ENCODE data around the gene RBM33. TPM values are rescaled to one million over a fixed set of nuclear protein-coding genes. Genes with fewer than 3 reads are reported as not detected.

Gene RBM33
- total RNA-seq, 2 donors from 2014 or later, result 135 to 178 TPM

DNA sequence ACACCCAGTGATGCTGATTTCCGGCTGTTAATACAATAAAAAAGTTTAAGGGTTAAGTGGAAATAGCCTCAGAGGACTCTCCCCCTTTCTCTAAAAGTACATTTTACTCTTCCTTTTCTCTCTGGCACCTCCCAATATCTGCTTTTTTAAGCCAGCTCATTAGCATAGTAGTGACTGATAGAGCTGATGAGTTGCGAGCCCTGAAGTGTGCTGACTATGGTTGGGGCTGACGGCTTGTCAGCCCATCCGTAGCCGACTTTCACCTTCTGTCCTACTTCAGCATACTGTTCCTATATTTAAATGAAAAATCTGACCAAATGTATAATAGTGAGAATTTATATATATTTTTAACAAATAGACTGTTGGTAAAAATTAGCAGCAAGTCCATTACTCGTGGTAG is 87.8 kb downstream of the RBM33 start:
- Mint-ChIP-seq H3K27ac (peak overlapping the region; percentile 74), H3K4me1 (peaks cover 48% of the 10 kb centered on the region), H3K4me3 (no peak overlapping the region), H3K36me3 (ENCODE audit: low read depth) (peaks cover 8% of the 10 kb centered on the region), H3K27me3 (no peaks in the 10 kb centered on the region)
- DNase-seq, result no peak
- ATAC-seq, result no peak
- H3K9me3 ChIP-seq (ENCODE audit: control insufficient read depth, low read length, poor library complexity, severe bottlenecking), result no peaks in the 10 kb centered on the region

DNA sequence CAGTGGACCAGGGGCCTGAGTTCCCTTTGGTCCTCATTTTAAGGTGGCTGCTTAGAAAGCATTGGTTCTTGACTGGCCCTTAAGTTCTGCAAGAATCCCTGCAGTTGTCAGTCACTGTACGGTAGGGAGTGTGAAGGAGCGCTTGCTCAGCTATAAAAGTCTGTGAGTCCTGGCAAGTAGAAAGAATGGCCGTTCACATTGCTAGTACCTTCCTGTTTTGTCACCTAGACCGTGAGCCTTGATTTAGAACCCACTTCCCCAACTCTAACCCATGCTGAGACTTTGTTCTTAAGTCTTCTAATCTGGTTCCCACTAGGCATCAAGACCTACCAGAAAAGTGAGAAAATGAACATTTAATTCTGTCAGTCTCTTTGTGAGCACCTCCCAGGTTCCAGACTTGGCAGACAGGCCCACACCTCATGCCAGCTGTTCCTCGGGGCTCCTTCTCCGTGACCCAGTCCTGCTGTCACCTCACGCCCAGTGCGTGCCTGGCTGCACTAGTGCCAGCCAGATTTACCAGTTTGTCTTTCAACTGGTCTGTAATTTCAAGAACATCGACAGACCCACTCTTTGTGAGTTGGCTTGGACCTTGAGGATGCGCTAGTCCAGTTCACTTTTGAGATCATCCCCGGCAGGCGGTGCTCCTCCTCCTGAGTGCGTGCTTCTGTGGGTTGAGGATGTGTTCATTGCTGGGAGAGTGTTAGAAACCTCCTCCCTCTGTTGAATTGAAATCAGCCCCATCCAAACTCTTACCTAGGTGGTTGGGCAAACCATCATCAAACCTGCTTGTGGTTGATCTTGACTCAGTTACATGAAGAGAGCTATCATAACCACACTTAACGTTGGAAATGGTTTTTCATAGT is 89.4 kb downstream of the RBM33 start:
- H3K9me3 ChIP-seq (ENCODE audit: control insufficient read depth, low read length, poor library complexity, severe bottlenecking), result no peaks in the 10 kb centered on the region
- H3K27ac Mint-ChIP-seq, result peak overlapping the region; percentile 74
- no peak overlapping the region for H3K4me3 Mint-ChIP-seq
- no peaks in the 10 kb centered on the region for H3K27me3 Mint-ChIP-seq
- peak; percentile 39 for ATAC-seq
- H3K4me1 Mint-ChIP-seq, result peaks cover 40% of the 10 kb centered on the region
- peaks cover 2% of the 10 kb centered on the region for H3K36me3 Mint-ChIP-seq (ENCODE audit: low read depth)
- no peak for DNase-seq

DNA sequence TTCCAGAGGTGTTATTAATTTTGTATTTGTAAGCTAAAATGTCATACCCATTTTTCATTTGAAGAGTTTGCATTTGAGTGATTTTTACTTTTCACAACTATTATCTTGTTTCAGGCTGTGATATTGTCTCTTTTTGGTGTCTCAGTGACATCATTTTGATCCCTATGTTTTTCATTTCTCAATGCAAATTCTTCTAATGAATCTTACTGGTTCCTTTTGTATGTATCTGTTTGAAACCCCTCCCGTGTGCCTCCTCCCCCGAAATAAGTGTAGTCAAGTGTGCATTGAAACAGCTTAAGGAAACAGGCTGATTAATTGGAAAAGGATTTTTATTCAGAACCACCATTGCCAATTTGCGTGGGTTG is 90.0 kb downstream of the RBM33 start:
- H3K27me3 Mint-ChIP-seq, result no peaks in the 10 kb centered on the region
- no peak for DNase-seq

DNA sequence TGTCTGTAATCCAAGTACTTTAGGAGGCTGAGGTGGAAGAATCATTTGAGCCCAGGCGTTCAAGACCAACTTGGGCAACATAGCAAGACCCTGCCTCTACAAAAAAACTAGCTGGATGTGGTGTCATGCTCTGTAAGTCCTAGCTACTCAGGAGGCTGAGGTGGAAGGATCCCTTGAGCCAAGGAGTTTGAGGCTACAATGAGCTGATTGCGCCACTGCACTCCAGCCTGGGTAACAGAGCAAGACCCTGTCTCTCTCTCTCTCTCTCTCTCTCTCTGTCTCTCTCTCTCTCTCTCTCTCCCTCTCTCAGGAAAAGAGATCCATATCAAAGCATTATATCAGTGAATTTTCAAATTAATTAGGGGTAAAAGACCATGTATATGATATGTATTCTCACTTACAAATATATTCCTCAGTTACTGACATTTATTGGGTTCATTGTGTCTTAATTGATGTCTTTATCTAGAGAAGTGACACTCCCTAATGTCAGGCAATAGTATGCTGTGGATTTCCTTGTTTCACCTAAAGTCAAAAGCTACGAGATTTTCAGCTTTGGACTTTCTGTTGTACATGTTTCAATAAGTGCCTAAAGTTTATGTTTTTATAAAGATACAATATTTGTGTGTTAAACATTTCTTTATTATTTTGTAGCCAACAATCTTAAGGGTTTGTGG is 91.1 kb downstream of the RBM33 start:
- no peaks in the 10 kb centered on the region for H3K9me3 ChIP-seq (ENCODE audit: control insufficient read depth, low read length, poor library complexity, severe bottlenecking)
- H3K4me3 Mint-ChIP-seq, result no peak overlapping the region
- H3K27me3 Mint-ChIP-seq, result no peaks in the 10 kb centered on the region
- peak overlapping the region; percentile 90 for H3K27ac Mint-ChIP-seq
- ATAC-seq (no peak), DNase-seq (no peak)
- H3K36me3 Mint-ChIP-seq (ENCODE audit: low read depth), result peaks cover 2% of the 10 kb centered on the region
- H3K4me1 Mint-ChIP-seq, result peaks cover 35% of the 10 kb centered on the region

More for the DNA sequence above, 90.0 kb downstream of the RBM33 start:
- peak overlapping the region; percentile 74 for H3K27ac Mint-ChIP-seq
- H3K36me3 Mint-ChIP-seq (ENCODE audit: low read depth), result peaks cover 2% of the 10 kb centered on the region
- H3K4me1 Mint-ChIP-seq, result peaks cover 43% of the 10 kb centered on the region
- no peaks in the 10 kb centered on the region for H3K9me3 ChIP-seq (ENCODE audit: control insufficient read depth, low read length, poor library complexity, severe bottlenecking)
- no peak for ATAC-seq
- no peak overlapping the region for H3K4me3 Mint-ChIP-seq

DNA sequence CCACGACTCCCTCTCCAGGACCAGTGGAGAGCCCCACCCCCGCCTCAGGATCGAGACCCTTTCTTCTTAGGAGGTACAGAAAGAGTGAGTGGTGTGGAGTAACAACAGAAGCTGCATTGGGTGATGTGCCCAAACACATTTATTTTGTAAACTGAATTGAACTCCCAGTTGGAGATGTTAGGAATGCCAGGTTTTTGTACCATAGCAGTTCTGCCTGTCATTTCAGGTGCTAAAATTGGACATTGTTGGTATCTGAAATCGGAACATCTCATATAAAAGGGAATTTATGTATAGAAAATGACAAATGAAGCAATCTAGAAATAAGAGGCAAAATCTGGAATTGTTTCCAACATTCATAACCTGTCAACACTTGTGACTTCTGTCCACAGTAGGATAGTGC is 93.1 kb downstream of the RBM33 start:
- Mint-ChIP-seq H3K27ac (no peak overlapping the region), H3K36me3 (ENCODE audit: low read depth) (peaks cover 2% of the 10 kb centered on the region), H3K4me1 (peaks cover 23% of the 10 kb centered on the region), H3K27me3 (no peaks in the 10 kb centered on the region), H3K4me3 (no peak overlapping the region)
- DNase-seq, result no peak
- ATAC-seq, result no peak
- H3K9me3 ChIP-seq (ENCODE audit: control insufficient read depth, low read length, poor library complexity, severe bottlenecking), result no peaks in the 10 kb centered on the region

DNA sequence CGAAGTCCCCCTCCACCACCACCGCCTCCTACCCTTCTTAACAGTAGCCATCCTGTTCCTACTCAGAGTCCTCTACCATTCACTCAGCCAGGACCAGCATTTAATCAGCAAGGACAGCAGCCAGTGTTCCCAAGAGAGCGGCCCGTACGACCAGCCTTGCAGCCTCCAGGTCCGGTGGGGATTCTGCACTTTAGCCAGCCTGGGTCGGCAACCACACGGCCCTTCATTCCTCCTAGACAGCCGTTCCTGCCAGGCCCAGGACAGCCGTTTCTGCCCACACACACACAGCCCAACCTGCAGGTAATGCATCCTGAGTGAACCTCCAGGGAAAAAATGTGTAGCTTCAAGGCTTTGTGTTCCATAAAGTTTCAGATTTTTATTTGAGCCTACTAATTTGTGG is 93.6 kb downstream of the RBM33 start:
- DNase-seq (no peak), ATAC-seq (no peak)
- no peaks in the 10 kb centered on the region for H3K9me3 ChIP-seq (ENCODE audit: control insufficient read depth, low read length, poor library complexity, severe bottlenecking)
- Mint-ChIP-seq H3K36me3 (ENCODE audit: low read depth) (peaks cover 2% of the 10 kb centered on the region), H3K4me3 (no peak overlapping the region), H3K27ac (no peak overlapping the region), H3K4me1 (peaks cover 19% of the 10 kb centered on the region), H3K27me3 (no peaks in the 10 kb centered on the region)

DNA sequence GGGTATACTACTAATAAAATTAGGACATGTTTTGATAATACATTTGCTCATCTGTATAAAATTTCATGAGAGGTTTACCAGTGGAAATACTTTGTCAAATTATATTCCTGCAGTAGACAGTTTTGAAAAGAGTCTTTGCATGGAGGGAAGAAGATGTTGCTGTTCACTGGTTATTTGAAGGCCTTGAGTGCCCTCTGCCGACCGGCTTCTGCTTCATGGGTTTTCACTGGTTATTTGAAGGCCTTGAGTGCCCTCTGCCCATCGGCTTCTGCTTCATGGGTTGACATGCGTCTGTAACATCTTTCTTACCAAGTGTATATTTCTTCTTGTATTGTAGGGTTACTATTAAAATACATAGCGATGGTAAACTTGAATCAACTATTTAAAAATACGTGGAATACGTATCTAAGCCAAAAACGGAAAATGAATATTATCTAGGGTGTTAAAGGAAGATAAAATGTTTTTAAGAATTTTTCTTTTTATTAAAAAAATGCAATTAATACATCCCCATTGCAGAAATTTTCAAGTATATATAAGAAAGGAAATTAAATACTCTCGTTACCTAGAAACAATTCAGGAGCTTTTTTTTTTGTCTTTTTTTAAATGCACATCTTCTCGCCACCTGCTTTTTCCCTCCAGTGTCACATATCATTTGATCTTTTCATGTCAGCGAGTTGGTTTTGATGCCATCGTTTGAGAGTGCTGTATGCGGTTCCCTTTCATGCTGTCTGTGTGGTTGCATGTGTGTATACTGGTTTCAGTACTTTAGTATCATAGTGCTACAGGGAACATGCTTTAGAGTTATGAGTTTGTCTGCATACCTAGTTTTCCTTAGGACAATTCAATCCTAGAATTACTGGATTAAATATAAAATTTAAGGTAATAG is 94.4 kb downstream of the RBM33 start:
- Mint-ChIP-seq H3K27me3 (no peaks in the 10 kb centered on the region), H3K4me3 (peak overlapping the region; percentile 57), H3K36me3 (ENCODE audit: low read depth) (peaks cover 2% of the 10 kb centered on the region), H3K4me1 (peaks cover 16% of the 10 kb centered on the region), H3K27ac (peak overlapping the region; percentile 34)
- peak; percentile 73 for ATAC-seq
- H3K9me3 ChIP-seq (ENCODE audit: control insufficient read depth, low read length, poor library complexity, severe bottlenecking), result no peaks in the 10 kb centered on the region
- peak in 2 of 3 donors; percentile 20 to 37 for DNase-seq

DNA sequence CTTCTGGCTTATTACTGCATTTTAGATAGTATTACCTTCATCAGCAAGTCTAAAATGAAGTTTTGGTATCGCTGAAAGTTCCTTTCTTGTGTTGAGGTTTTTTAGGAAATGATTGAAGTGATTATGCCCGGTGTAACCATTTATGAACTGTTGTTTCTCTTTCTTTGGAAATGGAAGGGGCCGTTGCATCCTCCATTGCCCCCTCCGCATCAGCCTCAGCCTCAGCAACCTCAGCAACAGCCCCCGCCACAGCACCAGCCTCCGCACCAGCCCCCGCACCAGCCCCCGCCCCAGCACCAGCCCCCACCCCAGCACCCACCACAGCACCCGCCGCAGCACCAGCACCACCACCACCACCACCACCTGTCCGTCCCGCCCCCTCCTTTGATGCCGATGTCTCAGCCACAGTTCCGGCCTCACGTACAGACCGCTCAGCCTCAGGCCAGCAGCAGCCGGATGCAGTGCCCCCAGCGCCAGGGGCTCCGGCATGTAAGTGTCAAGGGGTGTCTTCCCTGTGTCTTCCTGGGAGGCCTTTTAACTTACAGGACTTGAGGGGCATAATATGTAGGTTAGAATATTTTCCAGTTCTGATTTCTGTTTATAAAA is 95.2 kb downstream of the RBM33 start:
- H3K4me1 Mint-ChIP-seq, result peaks cover 14% of the 10 kb centered on the region
- H3K27ac Mint-ChIP-seq, result peak overlapping the region; percentile 34
- DNase-seq (no peak), ATAC-seq (no peak)
- H3K27me3 Mint-ChIP-seq, result no peaks in the 10 kb centered on the region
- H3K9me3 ChIP-seq (ENCODE audit: control insufficient read depth, low read length, poor library complexity, severe bottlenecking), result no peaks in the 10 kb centered on the region
- H3K4me3 Mint-ChIP-seq, result peak overlapping the region; percentile 39
- H3K36me3 Mint-ChIP-seq (ENCODE audit: low read depth), result peaks cover 2% of the 10 kb centered on the region

DNA sequence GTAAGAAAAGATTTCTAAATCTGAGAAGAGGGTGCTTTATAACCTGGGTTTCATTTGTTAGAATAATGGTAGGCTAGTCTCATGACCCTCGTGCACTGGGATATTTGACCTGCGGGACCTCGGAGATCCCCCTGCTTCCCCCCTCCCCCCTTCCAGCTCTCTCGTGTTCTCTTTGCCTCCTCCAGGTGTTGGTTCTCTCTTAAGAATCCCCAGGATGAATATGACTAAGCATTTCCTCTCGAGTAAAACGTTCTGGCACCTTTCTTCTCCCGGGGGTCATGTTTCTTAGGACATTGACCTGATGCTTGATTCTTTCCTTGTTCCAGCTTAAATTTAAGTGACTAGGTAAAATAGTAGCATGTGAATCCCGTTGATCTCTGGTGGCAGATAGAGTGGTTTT is 96.6 kb downstream of the RBM33 start:
- Mint-ChIP-seq H3K4me3 (no peak overlapping the region), H3K36me3 (ENCODE audit: low read depth) (peaks cover 2% of the 10 kb centered on the region), H3K27me3 (no peaks in the 10 kb centered on the region), H3K27ac (peak overlapping the region; percentile 34), H3K4me1 (peaks cover 11% of the 10 kb centered on the region)
- ATAC-seq, result no peak
- no peaks in the 10 kb centered on the region for H3K9me3 ChIP-seq (ENCODE audit: control insufficient read depth, low read length, poor library complexity, severe bottlenecking)
- no peak for DNase-seq

DNA sequence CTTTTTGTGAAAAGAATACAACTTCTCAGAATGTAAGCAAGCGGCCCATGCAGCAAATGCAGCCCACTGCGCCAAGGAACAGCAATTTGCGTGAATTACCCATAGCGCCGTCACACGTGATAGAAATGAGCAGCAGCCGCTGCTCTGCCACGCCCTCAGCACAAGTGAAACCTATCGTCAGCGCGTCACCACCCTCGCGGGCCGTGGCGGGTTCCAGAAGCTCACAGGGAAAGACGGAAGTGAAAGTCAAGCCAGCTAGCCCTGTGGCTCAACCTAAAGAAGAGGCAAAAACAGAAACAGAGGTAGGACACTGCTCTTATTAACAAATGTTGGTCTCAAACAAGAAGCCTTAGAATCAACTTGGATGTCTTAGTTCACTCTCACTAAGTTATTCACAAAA is 97.3 kb downstream of the RBM33 start:
- DNase-seq (no peak), ATAC-seq (peak; percentile 51)
- H3K9me3 ChIP-seq (ENCODE audit: control insufficient read depth, low read length, poor library complexity, severe bottlenecking), result no peaks in the 10 kb centered on the region
- Mint-ChIP-seq H3K4me3 (no peak overlapping the region), H3K27me3 (no peaks in the 10 kb centered on the region), H3K36me3 (ENCODE audit: low read depth) (peaks cover 2% of the 10 kb centered on the region), H3K27ac (peak overlapping the region; percentile 82), H3K4me1 (peaks cover 13% of the 10 kb centered on the region)

- Mint-ChIP-seq H3K4me1 (peaks cover 19% of the 10 kb centered on the region), H3K27me3 (no peaks in the 10 kb centered on the region), H3K27ac (peak overlapping the region; percentile 82), H3K36me3 (ENCODE audit: low read depth) (peaks cover 2% of the 10 kb centered on the region), H3K4me3 (no peak overlapping the region)
- ATAC-seq, result no peak
- DNase-seq, result no peak
- no peaks in the 10 kb centered on the region for H3K9me3 ChIP-seq (ENCODE audit: control insufficient read depth, low read length, poor library complexity, severe bottlenecking)
These were observed 98.7 kb downstream of the RBM33 start for GRCh38 chr7:155743177-155743576.

- DNase-seq, result no peak
- peaks cover 4% of the 10 kb centered on the region for H3K36me3 Mint-ChIP-seq (ENCODE audit: low read depth)
- H3K9me3 ChIP-seq (ENCODE audit: control insufficient read depth, low read length, poor library complexity, severe bottlenecking), result no peaks in the 10 kb centered on the region
- no peak overlapping the region for H3K4me3 Mint-ChIP-seq
- H3K4me1 Mint-ChIP-seq, result peaks cover 29% of the 10 kb centered on the region
- H3K27me3 Mint-ChIP-seq, result no peaks in the 10 kb centered on the region
- no peak for ATAC-seq
- peak overlapping the region; percentile 19 for H3K27ac Mint-ChIP-seq
These were observed 100.7 kb downstream of the RBM33 start for GRCh38 chr7:155744971-155745683.

All from T-helper 17 cell (primary cell).